Breast epithelium (tissue), 3 donors: ENCODE data around the gene TNNT1.

Experiments used
- CTCF ChIP-seq, 3 donors: fragments of 450-650 bp; IDR thresholded peaks; one replicate each; pipeline ENCODE4 v1.5.1; 2016 to 2017; ENCODE audit warnings: antibody characterized with exemption in 3 of 3, mild to moderate bottlenecking in 3 of 3, moderate library complexity in 3 of 3
- POLR2A ChIP-seq: fragments of 450-650 bp; IDR thresholded peaks from one replicate; pipeline ENCODE4 v1.6.1; 2016; ENCODE audit warnings: antibody characterized with exemption, mild to moderate bottlenecking, moderate library complexity
- POLR2AphosphoS5 ChIP-seq, 3 donors: sonication (generic); formaldehyde crosslinking; IDR thresholded peaks; one replicate each; pipeline ENCODE4 v1.6.1; 2017; ENCODE audit warnings: antibody characterized with exemption in 3 of 3

- TF ChIP-seq CTCF (IDR thresholded peaks at IDR 0.05), result no peak
- no peak for TF ChIP-seq POLR2A
- no peak for TF ChIP-seq POLR2AphosphoS5 (IDR thresholded peaks at IDR 0.05)
Observed at GRCh38 chr19:55149078-55150003, at the start of gene TNNT1.
